Renal cortical epithelial cell (primary cell): ENCODE results near the gene ETNK2. TPM values are rescaled to one million over a fixed set of nuclear protein-coding genes. Genes with fewer than 3 reads are reported as not detected.
A peak's percentile ranks its signal among the peaks of the same experiment; 100 is the strongest.

Experiments used
- DNase-seq: peaks from one replicate; pipeline ENCODE4 v3.0.0-alpha.2; 2011; ENCODE audit warnings: low read depth
- total RNA-seq: library from RNA; depleted of rRNA; stranded (reverse); fragments of >200 nt; gene quantifications from 2 replicates; pipeline ENCODE4 v1.2.3, GENCODE V29; 2014

The ETNK2 gene, protein sequence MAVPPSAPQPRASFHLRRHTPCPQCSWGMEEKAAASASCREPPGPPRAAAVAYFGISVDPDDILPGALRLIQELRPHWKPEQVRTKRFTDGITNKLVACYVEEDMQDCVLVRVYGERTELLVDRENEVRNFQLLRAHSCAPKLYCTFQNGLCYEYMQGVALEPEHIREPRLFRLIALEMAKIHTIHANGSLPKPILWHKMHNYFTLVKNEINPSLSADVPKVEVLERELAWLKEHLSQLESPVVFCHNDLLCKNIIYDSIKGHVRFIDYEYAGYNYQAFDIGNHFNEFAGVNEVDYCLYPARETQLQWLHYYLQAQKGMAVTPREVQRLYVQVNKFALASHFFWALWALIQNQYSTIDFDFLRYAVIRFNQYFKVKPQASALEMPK
- 21.7 and 22.7 TPM in 2 replicates for total RNA-seq

- no peak for DNase-seq
These were observed at the start of gene ETNK2 for GRCh38 chr1:204151552-204152309. ETNK2 (minus strand) TSS chr1:204152044; CDS start chr1:204151852, 192 bp downstream.

GRCh38 chr1:204201348-204202040, 49.6 kb upstream of the ETNK2 start:
- no peak for DNase-seq

DNA sequence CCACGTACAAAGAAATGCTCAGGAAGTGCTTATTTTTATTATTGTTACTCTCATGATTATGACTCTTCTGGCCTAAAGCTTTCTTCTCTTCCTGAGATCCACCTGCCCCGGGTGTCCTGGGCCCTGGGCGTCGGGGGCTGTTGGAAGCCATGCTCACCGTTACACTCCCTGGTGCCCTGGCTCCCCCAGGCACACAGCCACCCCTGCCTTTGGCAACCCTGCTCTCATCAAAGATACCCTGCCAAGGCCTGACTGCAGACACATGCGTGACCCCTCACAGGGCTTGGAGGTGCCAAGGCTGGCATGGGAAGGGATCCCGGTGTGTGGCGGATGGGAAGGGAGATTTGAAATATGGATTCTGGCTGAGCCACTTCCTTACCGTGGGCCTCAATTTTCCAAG, 47.7 kb upstream of the ETNK2 start:
- DNase-seq, result no peak

DNA sequence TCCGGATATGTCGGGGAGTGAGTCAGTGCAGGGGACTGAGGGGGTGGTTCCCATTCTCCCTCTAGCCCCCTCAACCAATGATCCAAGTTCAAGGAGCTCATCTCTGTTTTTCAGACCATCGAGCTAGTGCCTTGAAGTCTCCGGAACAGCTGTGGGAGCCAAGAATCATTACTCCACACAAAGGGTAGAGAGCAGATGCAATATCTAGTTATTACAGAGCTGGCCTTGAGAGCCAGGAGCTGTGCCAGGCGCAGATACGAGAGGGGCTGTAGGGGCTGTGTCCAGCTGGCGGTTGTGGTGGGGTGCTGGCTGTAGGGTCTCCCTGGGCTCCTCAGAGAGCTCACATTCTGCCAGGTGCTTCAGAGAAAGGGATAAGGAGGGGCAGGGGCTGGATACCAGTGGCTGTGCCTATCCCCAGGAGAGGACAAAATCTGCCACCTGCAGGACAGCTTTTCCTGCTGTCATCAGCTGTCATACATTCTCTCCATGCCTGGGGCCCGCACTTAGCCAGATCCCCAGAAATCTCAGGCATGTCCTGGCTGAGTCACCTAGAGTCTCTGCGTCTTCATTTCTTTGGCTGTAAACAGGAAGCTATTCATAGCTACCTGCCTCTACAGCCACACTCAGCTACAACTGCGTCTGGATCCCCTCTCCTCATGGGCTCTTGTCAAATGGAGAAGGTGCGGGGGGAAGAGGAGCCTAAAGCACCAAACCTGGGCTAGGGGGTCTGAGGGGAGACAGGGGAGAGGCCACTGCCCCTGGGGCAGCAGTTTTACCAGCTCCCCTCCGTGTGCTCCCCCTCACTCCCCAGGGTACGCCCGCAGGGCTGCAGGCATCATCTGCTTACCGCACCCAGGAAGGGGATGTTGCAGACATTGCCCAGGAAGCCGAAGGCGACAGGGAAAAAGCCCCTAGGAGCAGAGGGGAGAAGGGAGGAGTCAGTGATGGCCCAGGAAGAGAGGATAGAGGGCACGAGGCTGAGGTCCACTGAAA, 46.8 kb upstream of the ETNK2 start:
- DNase-seq, result peak; percentile 88

DNA sequence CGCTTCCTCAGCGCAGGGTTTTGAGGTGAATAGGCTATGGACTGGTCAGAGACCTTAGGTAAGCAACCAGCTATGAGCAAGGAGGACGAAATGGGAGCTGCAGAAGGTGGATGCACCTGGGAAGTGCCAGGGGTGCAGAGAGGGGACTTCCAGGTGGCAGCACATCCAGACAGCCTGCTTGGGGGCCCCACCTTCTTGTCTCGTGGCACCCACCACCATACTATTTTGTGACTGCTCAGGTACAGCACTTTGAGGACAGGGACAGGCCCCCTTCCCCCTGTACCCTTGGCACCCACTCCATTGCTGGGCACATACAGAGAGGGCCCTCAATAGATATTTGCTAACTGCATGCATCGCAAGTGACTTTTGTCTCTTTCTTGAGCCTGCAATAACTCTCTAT, 45.2 kb upstream of the ETNK2 start:
- DNase-seq, result no peak

- DNase-seq, result no peak
These were observed 44.4 kb upstream of the ETNK2 start, which contains the start of gene KISS1 for GRCh38 chr1:204196068-204196795. KISS1 (minus strand) TSS chr1:204196491; CDS start chr1:204192876, 3,615 bp downstream.

GRCh38 chr1:204194771-204195170, 42.9 kb upstream of the ETNK2 start:
- no peak for DNase-seq

- DNase-seq, result no peak
These were observed 42.2 kb upstream of the ETNK2 start for GRCh38 chr1:204194080-204194479.

GRCh38 chr1:204192589-204193352, 40.9 kb upstream of the ETNK2 start:
- peak; percentile 69 for DNase-seq

DNA sequence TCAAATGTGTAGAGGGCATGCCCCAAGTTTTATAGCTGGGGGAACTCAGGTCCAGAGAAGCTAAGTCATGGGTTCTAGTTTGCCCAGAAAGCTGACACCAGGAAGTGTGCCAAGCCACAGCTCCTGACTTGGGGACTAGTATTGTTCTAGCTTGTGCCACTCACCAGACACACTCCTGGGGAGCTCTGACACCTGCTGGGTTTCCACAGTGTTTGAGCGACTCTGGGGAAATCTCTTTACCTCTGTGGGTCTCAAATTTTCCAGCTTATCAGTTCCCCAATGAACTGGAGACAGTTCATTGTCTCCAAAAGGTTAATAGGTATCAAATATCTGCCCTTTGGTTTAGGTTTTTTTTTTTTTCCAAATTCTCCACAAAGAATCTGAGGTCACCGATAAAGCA, 40.2 kb upstream of the ETNK2 start:
- no peak for DNase-seq

DNA sequence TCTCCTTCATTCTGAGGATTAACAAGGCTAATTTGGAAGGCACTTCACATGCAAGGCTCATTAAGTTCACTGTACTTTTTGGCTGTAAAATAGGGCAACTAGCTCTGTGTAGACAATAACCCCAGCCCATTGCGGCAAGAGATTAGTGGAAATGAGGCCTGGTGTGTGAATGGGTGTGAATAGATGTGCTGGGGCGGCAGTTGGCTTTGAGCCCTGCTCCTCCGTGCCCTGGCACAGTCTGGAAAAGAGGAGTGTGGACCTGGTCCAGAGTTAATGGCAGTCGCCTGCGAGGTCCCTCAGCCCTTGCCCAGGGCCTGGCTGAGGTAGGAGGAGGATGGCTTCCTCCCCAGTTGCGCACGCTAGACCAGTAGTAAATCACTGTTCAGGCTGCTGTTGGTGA, 39.6 kb upstream of the ETNK2 start:
- DNase-seq, result no peak

DNA sequence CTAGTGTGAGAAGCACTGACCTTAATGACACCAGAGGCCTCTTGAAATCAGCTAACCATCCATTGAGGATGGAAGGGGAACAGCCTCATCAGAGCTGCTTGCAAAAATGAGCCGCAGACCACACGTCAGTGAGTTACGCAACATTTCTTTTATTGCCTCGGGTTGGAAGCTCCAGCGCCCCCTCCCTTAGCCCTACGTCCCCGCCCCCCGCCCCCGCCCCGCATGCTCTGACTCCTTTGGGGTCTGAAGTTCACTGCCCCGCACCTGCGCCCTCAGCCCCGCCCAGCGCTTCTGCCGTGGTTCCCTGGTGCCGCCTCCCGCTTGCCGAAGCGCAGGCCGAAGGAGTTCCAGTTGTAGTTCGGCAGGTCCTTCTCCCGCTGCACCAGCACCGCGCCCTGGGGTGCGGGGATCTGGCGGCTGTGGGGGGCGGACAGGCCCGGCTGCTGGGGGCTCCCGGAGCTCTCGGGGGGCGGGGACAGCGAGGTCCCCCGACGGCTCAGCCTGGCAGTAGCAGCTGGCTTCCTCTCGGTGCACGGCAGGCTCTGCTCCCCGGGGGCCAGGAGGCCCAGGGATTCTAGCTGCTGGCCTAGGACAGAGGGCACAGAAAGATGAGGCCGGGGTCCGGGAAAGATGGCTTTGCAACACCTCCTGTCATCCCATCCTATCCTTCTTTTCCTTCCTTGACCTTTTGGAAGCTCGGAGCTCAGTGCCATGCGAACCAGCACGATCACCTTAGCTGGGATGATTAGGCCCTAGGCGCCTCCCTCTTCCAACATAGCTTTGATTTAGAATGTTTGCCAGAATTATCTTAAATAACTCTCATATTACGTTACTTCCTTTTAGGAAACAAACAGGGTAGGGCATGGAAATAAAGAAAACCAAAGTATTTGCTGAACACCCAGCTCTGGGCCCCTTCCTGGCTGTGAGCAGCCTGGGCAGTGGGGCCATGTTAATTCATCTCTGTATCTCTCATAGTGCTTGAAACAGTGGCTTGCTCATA, 38.7 kb upstream of the ETNK2 start:
- DNase-seq, result peak; percentile 87

GRCh38 chr1:204188959-204189639, 37.3 kb upstream of the ETNK2 start:
- DNase-seq, result no peak

DNA sequence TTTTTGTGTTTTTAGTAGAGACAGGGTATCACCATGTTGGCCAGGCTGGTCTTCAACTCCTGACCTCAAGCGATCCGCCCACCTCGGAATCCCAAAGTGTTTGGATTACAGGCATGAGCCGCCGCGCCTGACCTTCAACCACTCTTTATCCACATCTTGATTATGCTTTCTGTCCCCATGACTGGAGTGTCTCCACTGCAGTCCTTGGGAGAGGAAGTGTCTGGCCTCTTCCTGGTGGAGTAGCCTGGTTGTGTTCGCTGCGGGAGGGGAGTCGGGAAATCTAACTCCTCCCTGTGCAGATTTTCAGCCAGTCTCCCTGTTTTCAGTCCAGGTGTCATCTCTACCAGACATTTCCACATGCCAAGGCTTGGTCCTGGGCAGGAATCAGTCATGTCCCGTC, 34.8 kb upstream of the ETNK2 start:
- DNase-seq, result no peak

- DNase-seq, result no peak
These were observed 29.3 kb upstream of the ETNK2 start for GRCh38 chr1:204181116-204181515.

DNA sequence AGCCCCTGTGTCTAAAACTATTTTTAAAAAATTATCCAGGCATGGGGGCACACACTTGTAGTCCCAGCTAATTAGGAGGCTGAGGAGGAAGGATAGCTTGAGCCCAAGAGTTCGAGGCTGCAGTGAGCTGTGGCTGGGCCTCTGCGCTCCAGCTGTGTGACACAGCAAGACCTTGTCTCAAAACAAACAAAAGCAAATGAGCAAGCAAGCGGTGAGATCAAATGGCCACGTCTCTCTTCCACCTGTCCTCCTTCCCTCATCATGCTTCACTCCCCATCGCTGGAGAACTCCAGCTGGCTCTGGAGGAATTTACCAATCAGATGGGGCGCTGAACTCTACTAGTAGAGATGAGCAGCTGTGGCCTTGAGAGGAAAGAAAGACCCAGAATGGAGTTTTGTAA, 28.3 kb upstream of the ETNK2 start:
- no peak for DNase-seq

- DNase-seq, result no peak
These were observed 26.8 kb upstream of the ETNK2 start for GRCh38 chr1:204178487-204179281.
